HepG2 (cell line): ENCODE measurements around the gene VAT1L.
"Not testable (repeated sequence)": the region's sequence is repeated elsewhere in the genome, so short reads cannot be mapped to it uniquely, and the experiment has no call there.

ENCODE experiments used
- CEBPB ChIP-seq: IDR thresholded peaks from 2 replicates; pipeline ENCODE4 v1.6.1; 2011; ENCODE audit warnings: low read depth, low read length, improper control_type of control experiment, borderline replicate concordance
- DMAP1 ChIP-seq: IDR thresholded peaks from 2 replicates; pipeline ENCODE4 v1.6.1; 2016
- EZH2 ChIP-seq: conservative IDR thresholded peaks from 2 replicates; pipeline ENCODE4 v1.6.1; 2012; ENCODE audit warnings: mild to moderate bottlenecking, low read depth, low read length, moderate library complexity
- REPIN1 ChIP-seq: sonication (generic); formaldehyde crosslinking; IDR thresholded peaks from 2 replicates; pipeline ENCODE4 v1.8.0; 2022; ENCODE audit warnings: missing genetic modification reagents, low read depth, mild to moderate bottlenecking, borderline replicate concordance
- ZNF550 ChIP-seq: sonication (generic); formaldehyde crosslinking; IDR thresholded peaks from 2 replicates; pipeline ENCODE4 v1.4.0; 2020; ENCODE audit warnings: mild to moderate bottlenecking, missing genetic modification reagents, borderline replicate concordance
- TF ChIP-seq, protein P1 (sequence below): sonication (generic); formaldehyde crosslinking; IDR thresholded peaks from 2 replicates; pipeline ENCODE4 v1.5.0; 2020; ENCODE audit warnings: mild to moderate bottlenecking, missing genetic modification reagents, moderate library complexity

DNA sequence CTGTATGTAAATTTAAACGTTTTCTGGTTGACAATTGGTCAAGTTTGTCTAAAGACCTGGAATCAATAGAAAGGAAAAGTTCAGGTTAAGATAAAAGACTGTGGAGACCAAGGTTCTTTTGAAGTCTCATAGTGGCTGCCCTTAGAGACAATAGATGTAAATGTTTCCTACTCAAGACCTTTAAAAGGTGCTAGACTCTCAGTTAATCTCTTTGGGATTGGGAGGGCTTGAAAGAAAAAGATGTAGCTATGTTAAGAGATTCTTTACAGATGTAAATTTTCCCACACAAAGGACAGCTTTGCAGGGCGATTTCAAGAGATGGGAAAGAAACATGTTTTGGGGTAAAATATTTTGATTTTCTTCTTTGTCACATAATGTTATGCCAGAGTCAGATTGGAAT, 204.0 kb downstream of the VAT1L start:
- TF ChIP-seq EZH2; REPIN1 (CRISPR knock-in tag); ZNF550; DMAP1 (CRISPR knock-in tag); CEBPB: not testable (repeated sequence)
- TF ChIP-seq, protein P1, sequence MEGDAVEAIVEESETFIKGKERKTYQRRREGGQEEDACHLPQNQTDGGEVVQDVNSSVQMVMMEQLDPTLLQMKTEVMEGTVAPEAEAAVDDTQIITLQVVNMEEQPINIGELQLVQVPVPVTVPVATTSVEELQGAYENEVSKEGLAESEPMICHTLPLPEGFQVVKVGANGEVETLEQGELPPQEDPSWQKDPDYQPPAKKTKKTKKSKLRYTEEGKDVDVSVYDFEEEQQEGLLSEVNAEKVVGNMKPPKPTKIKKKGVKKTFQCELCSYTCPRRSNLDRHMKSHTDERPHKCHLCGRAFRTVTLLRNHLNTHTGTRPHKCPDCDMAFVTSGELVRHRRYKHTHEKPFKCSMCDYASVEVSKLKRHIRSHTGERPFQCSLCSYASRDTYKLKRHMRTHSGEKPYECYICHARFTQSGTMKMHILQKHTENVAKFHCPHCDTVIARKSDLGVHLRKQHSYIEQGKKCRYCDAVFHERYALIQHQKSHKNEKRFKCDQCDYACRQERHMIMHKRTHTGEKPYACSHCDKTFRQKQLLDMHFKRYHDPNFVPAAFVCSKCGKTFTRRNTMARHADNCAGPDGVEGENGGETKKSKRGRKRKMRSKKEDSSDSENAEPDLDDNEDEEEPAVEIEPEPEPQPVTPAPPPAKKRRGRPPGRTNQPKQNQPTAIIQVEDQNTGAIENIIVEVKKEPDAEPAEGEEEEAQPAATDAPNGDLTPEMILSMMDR (CRISPR knock-in tag), result not testable (repeated sequence)
